Mesenchymal stem cell (in vitro differentiated cells and primary cell): Measurements from ENCODE around the gene HNRNPUL2.
"Not testable (repeated sequence)": the region's sequence is repeated elsewhere in the genome, so short reads cannot be mapped to it uniquely, and the experiment has no call there.

ENCODE experiments used
- DNase-seq: peaks from one replicate; pipeline ENCODE4 v3.0.0-alpha.2; 2013
- H2AFZ ChIP-seq: one replicate; pipeline ENCODE4 v1.6.1; 2013; ENCODE audit warnings: low read depth, mild to moderate bottlenecking, control low read depth, inconsistent platforms, low read length, moderate library complexity
- H2AK5ac ChIP-seq: 2 replicates; pipeline ENCODE4 v1.6.1; 2013; ENCODE audit warnings: low read length, moderate library complexity, mild to moderate bottlenecking, inconsistent platforms; ENCODE audit not compliant: severe bottlenecking
- H2BK120ac ChIP-seq: one replicate; pipeline ENCODE4 v1.6.1; 2013; ENCODE audit warnings: low read depth, mild to moderate bottlenecking, inconsistent platforms, low read length, moderate library complexity
- H2BK12ac ChIP-seq, 2 experiments: one replicate each; pipeline ENCODE4 v1.6.1; 2013; ENCODE audit warnings: inconsistent platforms in 2 of 2, low read length in 2 of 2, mild to moderate bottlenecking in 2 of 2, moderate library complexity in 2 of 2, control low read depth in 1 of 2
- H2BK15ac ChIP-seq: one replicate; pipeline ENCODE4 v1.6.1; 2013; ENCODE audit warnings: mild to moderate bottlenecking, low read depth, inconsistent platforms; ENCODE audit not compliant: poor library complexity, severe bottlenecking
- H2BK5ac ChIP-seq: 2 replicates; pipeline ENCODE4 v1.6.1; 2013; ENCODE audit warnings: low read depth, mild to moderate bottlenecking, low read length, control low read depth, inconsistent platforms; ENCODE audit not compliant: poor library complexity, severe bottlenecking
- H3K14ac ChIP-seq, 2 experiments: one replicate each; pipeline ENCODE4 v1.6.1; 2013; ENCODE audit warnings: inconsistent platforms in 2 of 2, low read length in 2 of 2, control low read depth in 1 of 2, mild to moderate bottlenecking in 1 of 2, moderate library complexity in 1 of 2
- H3K18ac ChIP-seq, 2 experiments: one replicate each; pipeline ENCODE4 v1.6.1; 2013; ENCODE audit warnings: inconsistent platforms in 2 of 2, low read length in 2 of 2, control low read depth in 1 of 2, low read depth in 1 of 2, mild to moderate bottlenecking in 1 of 2
- H3K23ac ChIP-seq, 2 experiments: one replicate each; pipeline ENCODE4 v1.6.1; 2013; ENCODE audit warnings: inconsistent platforms in 2 of 2, low read length in 2 of 2, mild to moderate bottlenecking in 2 of 2, moderate library complexity in 2 of 2, control low read depth in 1 of 2
- H3K27ac ChIP-seq: 2 replicates; pipeline ENCODE4 v1.5.1; 2013; ENCODE audit warnings: mild to moderate bottlenecking, moderate library complexity, low read length, control low read depth, inconsistent platforms; ENCODE audit not compliant: poor library complexity, severe bottlenecking
- H3K27me3 ChIP-seq, 2 experiments: 2 replicates each; pipeline versions ENCODE4 v1.6.1 to v1.7.0; 2013; ENCODE audit warnings: low read length in 2 of 2, mild to moderate bottlenecking in 2 of 2, moderate library complexity in 2 of 2, control low read depth in 1 of 2, inconsistent platforms in 1 of 2; ENCODE audit not compliant: control insufficient read depth in 1 of 2, insufficient read depth in 1 of 2
- H3K36me3 ChIP-seq, 2 experiments: 2 replicates each; pipeline versions ENCODE4 v1.6.1 to v1.7.0; 2013; ENCODE audit warnings: low read length in 2 of 2, control low read depth in 1 of 2, inconsistent platforms in 1 of 2, low read depth in 1 of 2, mild to moderate bottlenecking in 1 of 2; ENCODE audit not compliant: insufficient read depth in 2 of 2, control insufficient read depth in 1 of 2
- H3K4ac ChIP-seq, 2 experiments: one replicate each; pipeline ENCODE4 v1.6.1; 2013; ENCODE audit warnings: inconsistent platforms in 2 of 2, low read length in 2 of 2, mild to moderate bottlenecking in 2 of 2, moderate library complexity in 2 of 2, control low read depth in 1 of 2, low read depth in 1 of 2
- H3K4me1 ChIP-seq: 2 replicates; pipeline ENCODE4 v1.6.1; 2013; ENCODE audit warnings: low read depth, low read length, control low read depth; ENCODE audit not compliant: control insufficient read depth, insufficient read depth
- H3K4me2 ChIP-seq: 2 replicates; pipeline ENCODE4 v1.6.1; 2013; ENCODE audit warnings: low read length, mild to moderate bottlenecking, inconsistent platforms; ENCODE audit not compliant: poor library complexity, severe bottlenecking
- H3K4me3 ChIP-seq, 2 experiments: 2 replicates each; pipeline versions ENCODE4 v1.5.1 to v1.7.0; 2013; ENCODE audit warnings: low read length in 2 of 2, mild to moderate bottlenecking in 2 of 2, control low read depth in 1 of 2, low read depth in 1 of 2; ENCODE audit not compliant: insufficient read depth in 1 of 2
- H3K79me1 ChIP-seq: replicated peaks from 2 replicates; pipeline ENCODE4 v1.6.1; 2013; ENCODE audit warnings: mild to moderate bottlenecking, control low read depth, low read length, inconsistent platforms; ENCODE audit not compliant: poor library complexity, severe bottlenecking
- H3K9ac ChIP-seq: 2 replicates; pipeline ENCODE4 v1.7.0; 2013; ENCODE audit warnings: mild to moderate bottlenecking, low read length, moderate library complexity
- H3K9me3 ChIP-seq: 2 replicates; pipeline ENCODE4 v1.7.0; 2013; ENCODE audit warnings: mild to moderate bottlenecking, low read length; ENCODE audit not compliant: control insufficient read depth
- H4K8ac ChIP-seq: one replicate; pipeline ENCODE4 v1.6.1; 2013; ENCODE audit warnings: inconsistent platforms, mild to moderate bottlenecking, low read length, moderate library complexity
- H4K91ac ChIP-seq: one replicate; pipeline ENCODE4 v1.6.1; 2013; ENCODE audit warnings: mild to moderate bottlenecking, low read length, inconsistent platforms
- WGBS: methylation state at CpG from one replicate; pipeline ENCODE4 v1.1.7; 2013; ENCODE audit warnings: mixed read lengths; 5-methylcytosine and 5-hydroxymethylcytosine counted together

The HNRNPUL2 gene

DNA sequence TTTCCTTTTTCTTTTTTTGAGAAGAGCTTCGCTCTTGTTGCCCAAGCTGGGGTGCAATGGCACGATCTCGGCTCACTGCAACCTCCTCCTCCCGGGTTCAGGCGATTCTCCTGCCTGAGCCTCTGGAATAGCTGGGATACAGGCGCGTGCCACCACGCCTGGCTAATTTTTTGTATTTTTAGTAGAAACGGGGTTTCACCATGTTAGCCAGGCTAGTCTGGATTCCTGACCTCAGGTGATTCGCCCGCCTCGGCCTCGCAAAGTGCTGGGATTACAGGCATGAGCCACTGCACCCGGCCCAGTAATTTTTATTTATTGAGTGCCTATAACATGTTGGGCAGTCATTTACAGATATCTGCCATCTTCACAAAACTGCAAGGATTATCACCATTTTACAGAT, 2.8 kb upstream of the HNRNPUL2 start:
- H3K4me1 ChIP-seq, H2AFZ ChIP-seq, H3K18ac ChIP-seq, H2BK120ac ChIP-seq, H4K8ac ChIP-seq, H3K79me1 ChIP-seq, H2BK15ac ChIP-seq, H2AK5ac ChIP-seq, H3K27me3 ChIP-seq, DNase-seq, H2BK12ac ChIP-seq, H3K4ac ChIP-seq, H2BK5ac ChIP-seq, H3K9me3 ChIP-seq, H4K91ac ChIP-seq, H3K14ac ChIP-seq, H3K23ac ChIP-seq, H3K27ac ChIP-seq: not testable (repeated sequence)
- Histone ChIP-seq H3K36me3 (peaks cover 18 to 22% of the 10 kb centered on the region in 2 experiments), H3K4me2 (peak overlapping the region; percentile 56), H3K4me3 (peak overlapping the region in 1 of 2 experiments; percentile 100), H3K9ac (peak overlapping the region; percentile 98)
- WGBS: 91% methylated on average over 14 of the region's 14 CpGs

DNA sequence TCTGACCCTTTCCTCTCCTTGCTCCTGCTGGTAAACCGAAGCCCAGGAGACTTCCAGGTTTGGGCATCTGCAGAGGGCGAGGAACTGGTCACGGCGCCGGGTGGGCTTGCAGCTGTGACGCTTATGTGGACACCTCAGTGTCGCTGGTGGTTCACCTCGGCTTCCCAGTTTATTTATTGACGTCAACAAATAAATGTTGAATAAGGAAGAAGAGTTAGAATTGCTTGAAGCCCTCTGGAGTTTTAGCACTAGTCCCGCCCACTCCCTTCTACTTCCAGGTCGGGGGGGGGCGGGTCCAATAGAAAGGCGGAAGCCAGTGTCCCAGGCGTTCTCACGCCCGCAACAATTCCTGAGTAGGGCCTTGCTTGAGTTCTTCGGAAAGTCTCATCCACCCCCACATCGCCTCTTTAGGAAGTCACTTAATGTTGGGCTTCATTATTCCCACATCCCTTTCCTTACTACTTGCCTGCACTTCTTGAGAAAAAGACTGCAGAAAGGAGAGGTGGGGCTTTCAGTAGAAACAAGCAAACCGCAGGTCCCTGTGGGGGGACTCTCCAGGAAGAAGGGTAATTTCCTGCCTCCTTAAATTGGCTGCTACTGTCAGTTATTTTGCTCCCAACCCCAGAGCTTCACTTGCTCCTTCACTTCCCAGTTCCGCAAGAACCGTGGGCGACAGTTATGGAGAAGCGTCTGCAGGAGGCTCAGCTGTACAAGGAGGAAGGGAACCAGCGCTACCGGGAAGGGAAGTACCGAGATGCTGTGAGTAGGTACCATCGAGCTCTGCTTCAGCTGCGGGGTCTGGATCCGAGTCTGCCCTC, 1.1 kb upstream of the HNRNPUL2 start, which contains the start of gene TTC9C:
Gene TTC9C (plus strand): TSS at position 316 of the 818 bp plus-strand sequence. CDS start 363 bp downstream, at position 679.
- peak within 1 kb of the TSS in 1 of 2 experiments; percentile 46 for H2BK12ac ChIP-seq
- H3K27me3 ChIP-seq: no peaks in the 10 kb centered on the region
- H3K4me3 ChIP-seq: peak within 1 kb of the TSS; percentile 97 to 100
- peak within 1 kb of the TSS; percentile 99 to 100 for H3K18ac ChIP-seq
- H2BK15ac ChIP-seq: peak within 1 kb of the TSS; percentile 97
- peak within 1 kb of the TSS in 1 of 2 experiments; percentile 46 for H3K23ac ChIP-seq
- peak within 1 kb of the TSS; percentile 94 for H4K91ac ChIP-seq
- no peaks in the 10 kb centered on the region for H3K9me3 ChIP-seq
- H2AFZ ChIP-seq: peak within 1 kb of the TSS; percentile 78
- H3K79me1 ChIP-seq: peaks cover 2% of the 10 kb centered on the region
- H2BK120ac ChIP-seq: peak within 1 kb of the TSS; percentile 71
- H3K36me3 ChIP-seq: peaks cover 11 to 23% of the 10 kb centered on the region in 2 experiments
- peak; percentile 94 for DNase-seq
- H3K27ac ChIP-seq: peak within 1 kb of the TSS; percentile 99
- peak within 1 kb of the TSS; percentile 85 for H2BK5ac ChIP-seq
- H3K4ac ChIP-seq: peak within 1 kb of the TSS; percentile 89 to 96
- WGBS: 1% methylated on average over 27 of the region's 29 CpGs
- H3K4me1 ChIP-seq: peaks cover 7% of the 10 kb centered on the region
- peak within 1 kb of the TSS in 1 of 2 experiments; percentile 93 for H3K14ac ChIP-seq
- peak within 1 kb of the TSS; percentile 60 for H2AK5ac ChIP-seq
- H3K4me2 ChIP-seq: peak within 1 kb of the TSS; percentile 99
- H3K9ac ChIP-seq: peak within 1 kb of the TSS; percentile 98
- H4K8ac ChIP-seq: peak within 1 kb of the TSS; percentile 100

DNA sequence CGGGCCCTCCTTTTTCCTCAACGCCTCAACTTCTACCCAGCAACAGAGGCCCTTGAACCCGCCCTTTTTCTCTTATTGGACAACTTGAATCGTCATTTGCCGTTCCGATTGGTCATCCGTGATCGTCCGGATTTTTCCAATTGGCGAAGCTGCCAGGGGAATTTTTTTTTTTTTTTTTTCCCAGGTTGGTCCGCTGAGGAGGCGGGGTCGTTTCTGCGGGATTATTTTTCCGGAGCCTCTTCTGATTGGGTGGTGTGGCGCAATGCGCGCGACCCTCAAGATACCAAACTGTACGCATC, 564 bp upstream of the HNRNPUL2 start:
- Histone ChIP-seq H4K91ac (no peak overlapping the region), H3K14ac (peak overlapping the region in 1 of 2 experiments; percentile 93), H3K4ac (peak overlapping the region; percentile 89 to 96), H2AK5ac (no peak overlapping the region), H2BK15ac (peak overlapping the region; percentile 97), H3K36me3 (peaks cover 15 to 23% of the 10 kb centered on the region in 2 experiments), H3K9me3 (no peaks in the 10 kb centered on the region), H3K27me3 (no peaks in the 10 kb centered on the region), H3K79me1 (peaks cover 2% of the 10 kb centered on the region), H2BK5ac (peak overlapping the region; percentile 85), H3K4me2 (peak overlapping the region; percentile 99), H2BK12ac (peak overlapping the region in 1 of 2 experiments; percentile 46), H2BK120ac (peak overlapping the region; percentile 22), H3K4me1 (peaks cover 7% of the 10 kb centered on the region), H3K9ac (peak overlapping the region; percentile 98), H2AFZ (no peak overlapping the region), H3K27ac (peak overlapping the region; percentile 99), H3K23ac (no peak overlapping the region), H4K8ac (peak overlapping the region; percentile 100), H3K4me3 (peak overlapping the region; percentile 72 to 100), H3K18ac (peak overlapping the region; percentile 86 to 99)
- peak; percentile 99 for DNase-seq
- WGBS: 0% methylated on average over 20 of the region's 20 CpGs

DNA sequence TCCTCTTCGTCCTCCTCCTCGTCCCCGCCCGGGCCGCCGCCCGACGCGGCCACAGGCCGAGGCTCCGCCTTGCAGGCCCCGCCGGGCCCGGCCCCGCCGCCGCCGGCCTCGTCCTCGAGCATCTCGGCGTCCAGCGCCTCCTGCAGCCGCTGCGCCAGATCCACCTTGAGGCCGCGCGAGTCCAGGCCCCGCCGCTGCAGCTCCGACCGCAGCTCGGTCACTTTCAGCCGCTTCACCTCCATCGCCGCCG, 417 bp downstream of the HNRNPUL2 start:
- Histone ChIP-seq H2BK120ac (peak overlapping the region; percentile 27), H3K9ac (peak overlapping the region; percentile 98), H2BK12ac (no peak overlapping the region), H2AFZ (peak overlapping the region; percentile 71), H2BK15ac (peak overlapping the region; percentile 64), H3K27me3 (no peaks in the 10 kb centered on the region), H3K23ac (peak overlapping the region in 1 of 2 experiments; percentile 75), H3K27ac (peak overlapping the region; percentile 39), H3K14ac (peak overlapping the region; percentile 89 to 94), H3K18ac (peak overlapping the region; percentile 97 to 100), H3K36me3 (peaks cover 17 to 30% of the 10 kb centered on the region in 2 experiments), H3K4me1 (peaks cover 8% of the 10 kb centered on the region), H4K8ac (peak overlapping the region; percentile 86), H4K91ac (peak overlapping the region; percentile 94), H2AK5ac (no peak overlapping the region), H3K4me3 (peak overlapping the region; percentile 97 to 100), H3K9me3 (no peaks in the 10 kb centered on the region), H3K4me2 (peak overlapping the region; percentile 87), H2BK5ac (peak overlapping the region; percentile 92), H3K4ac (peak overlapping the region; percentile 88 to 99), H3K79me1 (peaks cover 5% of the 10 kb centered on the region)
- under 1% methylated on average over 37 of the region's 37 CpGs for WGBS
- DNase-seq: no peak
